ENCODE results near the gene KIF7.
"Not testable (repeated sequence)": the region's sequence is repeated elsewhere in the genome, so short reads cannot be mapped to it uniquely, and the experiment has no call there.

The KIF7 gene

GRCh38 chr15:89628806-89629715 is 26.2 kb downstream of the KIF7 start:
- no peak for DNase-seq
- intact Hi-C loops (cut with DNase I): no loop called here

GRCh38 chr15:89628301-89628700 is 27.0 kb downstream of the KIF7 start:
- intact Hi-C loops (cut with DNase I): no loop called here
- peak in 1 of 10 donors; percentile 51 for DNase-seq

DNA sequence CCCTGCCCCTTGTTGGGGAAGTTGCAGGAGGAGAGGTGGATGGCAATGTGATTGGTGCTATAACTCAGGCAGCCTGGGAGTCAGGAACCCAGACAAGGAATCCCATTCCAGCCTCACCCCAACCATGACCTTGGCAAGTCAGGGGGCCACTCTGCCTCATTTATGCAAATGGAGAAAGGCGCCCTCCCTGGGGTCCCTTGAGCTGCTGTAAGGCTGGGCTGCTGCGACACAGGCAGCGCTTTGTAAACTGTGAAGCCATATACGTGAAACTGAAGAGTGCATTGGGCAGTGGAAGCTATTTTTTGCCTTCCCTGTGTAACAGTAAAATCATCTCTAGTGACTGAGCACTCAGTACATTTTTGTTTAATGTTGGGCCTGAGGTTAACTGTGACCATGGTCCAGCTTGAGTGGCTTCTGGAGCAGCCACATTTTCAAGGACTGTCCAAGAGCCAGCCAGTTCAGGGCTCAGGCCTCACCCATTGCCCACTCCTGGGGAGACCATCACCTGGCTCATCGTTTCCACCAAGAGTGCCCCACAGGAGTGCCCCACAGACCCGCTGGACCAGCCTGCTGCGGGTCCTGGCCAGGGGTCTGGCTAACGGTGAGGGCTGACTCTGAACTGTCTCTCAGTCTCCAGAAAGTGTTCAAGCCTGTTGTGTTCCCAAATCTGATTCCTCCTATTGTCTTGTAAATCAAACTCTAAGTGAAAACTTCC is 27.9 kb downstream of the KIF7 start:
- intact Hi-C loops (cut with DNase I): no loop called here
- DNase-seq: peak in 1 of 10 donors; percentile 50

- intact Hi-C loops (cut with DNase I): no loop called here
- peak in 1 of 10 donors; percentile 62 for DNase-seq
Measured at GRCh38 chr15:89625716-89626115, 29.6 kb downstream of the KIF7 start.

DNA sequence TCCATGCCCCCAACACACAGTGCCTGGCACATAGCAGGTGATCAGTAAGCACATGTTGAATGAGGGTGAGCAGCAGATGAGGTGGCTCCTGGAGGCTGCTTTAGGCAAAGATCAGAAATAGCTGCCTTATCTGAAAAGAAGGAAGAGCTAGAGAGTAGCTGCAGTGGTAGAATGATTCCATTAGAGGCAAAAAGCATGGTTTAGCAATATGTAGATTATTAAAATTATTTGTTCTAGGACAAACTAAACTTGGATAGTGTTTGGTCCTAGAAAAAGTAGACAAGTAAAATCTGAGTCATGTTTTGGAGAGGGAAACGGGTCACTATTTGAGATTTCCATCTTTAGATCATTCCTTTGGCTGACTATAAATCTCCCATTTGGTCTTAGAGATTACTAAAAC is 32.1 kb downstream of the KIF7 start:
- DNase-seq: no peak
- intact Hi-C loops (cut with DNase I): no loop called here

DNA sequence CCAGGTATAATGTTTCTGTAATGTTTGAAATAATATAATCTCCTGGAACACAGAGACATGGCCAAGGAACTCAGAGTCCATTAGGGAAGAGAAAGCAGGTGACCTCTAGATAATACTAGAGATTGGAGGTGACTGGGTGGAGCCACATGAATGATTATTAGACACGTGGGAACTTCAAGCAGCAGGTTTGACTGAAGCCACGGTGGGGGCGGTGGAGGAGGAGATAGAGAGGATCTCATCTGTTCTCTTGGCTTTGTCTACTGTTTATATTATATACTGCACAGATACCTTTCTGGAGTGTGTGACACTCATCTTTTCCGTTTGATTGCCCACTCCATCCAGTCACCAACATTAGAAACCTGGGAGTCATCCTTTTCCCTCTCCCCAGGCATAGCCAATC is 33.7 kb downstream of the KIF7 start:
- intact Hi-C loops (cut with DNase I): no loop called here
- DNase-seq: no peak

- no peak for DNase-seq
- intact Hi-C loops (cut with DNase I): no loop called here
Measured at GRCh38 chr15:89616228-89616627, 39.0 kb downstream of the KIF7 start.

DNA sequence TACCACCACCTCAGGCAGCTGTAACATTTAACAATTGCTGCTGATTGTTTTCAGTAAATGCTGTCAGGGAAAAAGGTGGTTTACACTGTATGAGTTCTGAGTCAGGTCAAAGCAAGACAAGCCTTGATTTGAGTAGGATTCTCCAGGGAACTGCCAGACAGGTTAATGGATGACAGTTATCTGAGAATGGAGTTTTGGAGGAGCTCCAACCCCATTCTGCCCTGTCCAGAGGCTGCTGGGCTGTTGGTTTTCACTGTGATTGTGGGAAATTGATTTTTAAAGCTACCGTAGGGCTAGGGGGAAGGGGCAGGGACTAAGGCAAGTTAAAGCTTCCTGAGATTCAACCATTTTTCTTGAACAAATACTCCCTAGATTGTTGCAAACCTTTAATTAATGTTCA is 40.1 kb downstream of the KIF7 start:
- intact Hi-C loops (cut with DNase I): no loop called here
- no peak for DNase-seq

DNA sequence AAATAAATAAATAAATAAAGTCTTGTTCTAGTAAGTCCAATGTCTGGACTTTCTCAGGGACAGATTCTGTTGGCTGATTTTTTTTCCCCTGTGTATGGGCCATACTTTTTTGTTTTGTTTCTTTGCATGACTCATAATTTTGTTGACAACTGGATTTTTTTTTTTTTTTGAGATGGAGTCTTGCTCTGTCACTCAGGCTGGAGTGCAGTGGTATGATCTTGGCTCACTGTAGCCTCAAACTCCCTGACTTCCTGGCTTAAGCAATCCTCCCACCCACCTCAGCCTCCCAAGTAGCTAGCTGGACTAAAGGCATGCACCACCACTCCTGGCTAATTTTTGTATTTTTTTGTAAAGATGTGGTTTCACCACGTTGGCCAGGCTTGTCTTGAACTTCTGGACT is 41.1 kb downstream of the KIF7 start:
- no peak for DNase-seq
- intact Hi-C loops (cut with DNase I): no loop called here

DNA sequence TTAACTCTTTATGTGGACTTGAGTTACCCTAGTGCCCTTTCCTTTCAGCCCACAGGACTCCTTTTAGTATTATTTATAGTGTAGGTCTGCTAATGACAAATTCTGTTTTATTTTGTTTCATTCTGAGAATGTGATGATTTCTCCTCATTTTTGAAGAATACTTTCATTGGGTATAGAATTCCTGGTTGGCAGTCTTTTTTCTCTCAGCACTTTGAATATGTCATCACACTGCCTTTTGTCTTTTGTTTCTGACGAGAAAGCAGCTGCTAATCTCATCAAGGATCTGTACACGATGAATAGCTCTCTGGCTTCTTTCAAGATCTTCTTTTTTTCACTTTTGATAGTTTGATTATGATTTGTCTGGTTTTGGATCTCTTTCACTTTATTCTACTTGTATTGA is 42.2 kb downstream of the KIF7 start:
- intact Hi-C loops (cut with DNase I): no loop called here
- DNase-seq: no peak

DNA sequence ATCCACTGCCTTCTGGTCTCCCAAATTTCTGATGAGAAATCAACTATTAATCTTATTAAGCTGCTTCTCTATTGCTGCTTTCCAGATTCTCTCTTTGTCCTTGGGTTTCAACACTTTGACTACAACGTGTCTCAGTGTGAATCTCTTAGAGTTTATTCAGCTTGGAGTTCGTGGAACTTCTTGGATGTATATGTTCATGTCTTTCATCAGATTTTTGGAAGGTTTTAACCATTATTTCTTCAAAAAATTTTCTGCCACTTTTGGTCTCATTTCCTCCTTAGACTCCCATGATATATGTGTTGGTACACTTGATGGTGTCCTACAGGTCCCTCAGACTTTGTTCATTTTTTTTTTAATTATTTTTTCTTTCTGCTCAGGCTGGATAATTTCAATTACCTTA is 44.0 kb downstream of the KIF7 start:
- DNase-seq: no peak
- intact Hi-C loops (cut with DNase I): no loop called here

- no peak for DNase-seq
- intact Hi-C loops (cut with DNase I): no loop called here
Measured at GRCh38 chr15:89599021-89599420, 56.2 kb downstream of the KIF7 start.

DNA sequence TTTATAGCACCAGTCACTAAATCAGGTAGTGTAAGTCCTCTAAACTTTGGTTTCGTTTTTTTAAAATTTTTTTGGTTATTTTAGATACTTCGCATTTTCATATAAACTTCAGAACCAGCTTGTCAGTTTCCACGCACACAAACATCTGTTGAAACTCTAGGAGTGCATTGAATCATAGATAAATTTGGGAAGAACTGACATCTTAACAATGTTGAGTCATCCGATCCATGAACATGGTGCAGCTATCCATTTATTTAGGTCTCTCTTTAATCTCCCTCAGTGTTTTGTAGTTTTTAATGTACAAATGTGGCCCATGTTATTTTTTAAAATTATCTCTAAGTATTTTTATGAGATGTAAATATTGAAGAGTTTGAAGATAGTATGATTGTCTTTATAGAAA is 62.2 kb downstream of the KIF7 start:
- no peak for DNase-seq
- intact Hi-C loops (cut with DNase I): no loop called here

DNA sequence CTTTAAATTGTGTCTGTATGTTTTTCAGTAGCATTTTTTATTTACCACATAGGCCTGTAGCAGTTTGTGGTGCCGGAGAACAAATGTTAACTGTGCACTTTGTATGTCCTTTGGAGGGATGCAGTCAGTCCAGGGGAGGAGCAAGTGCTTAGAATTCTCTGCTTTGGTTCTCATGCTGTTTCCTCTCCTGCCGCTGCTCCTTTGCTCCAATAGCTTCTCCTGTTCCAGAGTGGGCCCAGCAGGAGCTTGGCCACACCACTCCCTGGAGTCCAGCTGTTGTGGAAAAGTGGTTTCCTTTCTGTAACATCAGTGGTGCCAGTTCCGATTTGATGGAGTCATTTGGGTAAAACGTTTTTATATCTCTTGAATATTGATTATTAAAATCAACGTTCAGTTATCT is 63.4 kb downstream of the KIF7 start:
- DNase-seq: no peak
- intact Hi-C loops (cut with DNase I): no loop called here

- intact Hi-C loops (cut with DNase I): no loop called here
Measured at GRCh38 chr15:89587955-89588354, 67.3 kb downstream of the KIF7 start.

DNA sequence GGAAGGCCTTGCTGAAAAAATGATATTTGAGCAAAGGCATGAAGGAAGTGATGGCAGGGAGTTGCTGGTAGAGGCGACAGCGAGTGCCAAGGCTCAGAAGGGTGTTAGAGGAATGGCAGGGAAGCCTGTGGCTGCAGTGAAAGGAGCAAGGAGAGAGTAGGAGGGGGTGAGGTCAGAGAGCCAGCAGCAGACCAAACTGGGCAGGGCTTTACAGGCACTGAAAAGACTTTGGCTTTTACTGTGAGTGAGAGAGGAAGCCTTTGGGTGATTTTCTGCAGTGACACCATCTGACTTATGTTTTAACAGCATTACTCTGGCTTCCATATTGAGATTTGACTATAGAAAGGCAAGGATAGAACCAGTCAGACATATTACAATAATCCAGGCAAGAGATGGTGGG is 68.6 kb downstream of the KIF7 start:
- intact Hi-C loops (cut with DNase I): no loop called here
- DNase-seq: peak in 1 of 10 donors; percentile 18

More at GRCh38 chr15:89587955-89588354, 67.3 kb downstream of the KIF7 start:
- DNase-seq: no peak

- DNase-seq; intact Hi-C loops (cut with DNase I): not testable (repeated sequence)
Measured at GRCh38 chr15:89580747-89581146, 74.5 kb downstream of the KIF7 start.

- intact Hi-C loops (cut with DNase I): no loop called here
- DNase-seq: no peak
Measured at GRCh38 chr15:89578146-89578545, 77.1 kb downstream of the KIF7 start.
